Coronary artery (tissue), 2 donors: ENCODE measurements around the gene AGR3.

Experiments used
- DNase-seq: peaks from one replicate; pipeline ENCODE4 v3.0.0-alpha.2; 2017; ENCODE audit warnings: low spot score
- H3K27ac ChIP-seq, 2 donors: fragments of 200-600 bp; sonication (generic); one replicate each; pipeline ENCODE4 v1.5.1; 2016 to 2019
- H3K4me3 ChIP-seq: fragments of 200-600 bp; sonication (generic); 2 replicates; pipeline ENCODE4 v1.5.1; 2016; ENCODE audit warnings: mild to moderate bottlenecking, moderate library complexity
- CTCF ChIP-seq: fragments of 200-600 bp; sonication (generic); IDR thresholded peaks from one replicate; pipeline ENCODE4 v1.5.1; 2019; ENCODE audit warnings: antibody characterized with exemption

Gene AGR3

GRCh38 chr7:16914771-16915170 is 33.0 kb upstream of the AGR3 start:
- H3K27ac ChIP-seq = no peak overlapping the region
- H3K4me3 ChIP-seq = no peak overlapping the region
- DNase-seq = no peak
- TF ChIP-seq CTCF = no peak

DNA sequence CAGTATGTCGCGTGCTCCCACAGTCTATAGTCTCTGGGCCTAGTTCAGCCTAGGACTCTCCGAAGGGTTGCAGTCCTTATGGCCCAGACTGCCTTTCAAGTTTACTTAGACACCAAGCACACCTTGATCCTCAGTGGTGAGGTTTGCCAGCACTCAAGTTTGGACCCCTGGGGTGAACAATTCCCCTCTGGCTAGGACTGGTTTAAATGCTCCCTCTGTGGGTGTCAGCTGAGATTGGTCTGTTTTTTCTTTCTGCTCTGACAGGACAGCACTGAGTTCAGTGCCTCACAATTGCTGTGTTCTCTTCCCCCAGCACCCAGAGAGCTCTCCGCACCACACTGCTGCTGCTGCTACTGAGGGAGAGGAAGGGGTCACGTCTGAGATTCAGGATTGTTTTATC is 31.9 kb upstream of the AGR3 start:
- H3K4me3 ChIP-seq = no peak overlapping the region
- no peak for TF ChIP-seq CTCF
- H3K27ac ChIP-seq = no peak overlapping the region
- no peak for DNase-seq

DNA sequence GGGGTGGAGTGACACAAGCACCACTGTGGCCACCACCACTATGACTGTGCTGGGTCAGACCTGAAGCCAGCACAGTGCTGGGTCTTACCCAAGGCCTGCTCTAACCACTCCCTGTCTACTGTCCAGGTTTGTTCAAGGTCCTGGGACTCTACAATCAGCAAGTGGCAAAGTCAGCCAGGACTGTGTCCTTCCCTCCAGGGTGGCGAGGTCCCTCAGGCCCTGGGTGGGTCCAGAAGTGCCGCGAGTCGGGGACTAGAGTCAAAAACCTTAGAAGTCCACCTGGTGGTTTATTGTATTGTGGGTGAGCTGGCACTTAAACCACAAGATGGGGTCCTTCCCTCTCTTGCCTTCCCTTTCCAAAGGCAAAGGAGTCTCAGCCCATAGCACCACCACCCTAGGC is 30.8 kb upstream of the AGR3 start:
- no peak for DNase-seq
- H3K27ac ChIP-seq = no peak overlapping the region
- TF ChIP-seq CTCF = no peak
- no peak overlapping the region for H3K4me3 ChIP-seq

- no peak for DNase-seq
- no peak for TF ChIP-seq CTCF
- no peak overlapping the region for H3K4me3 ChIP-seq
- no peak overlapping the region for H3K27ac ChIP-seq
These were observed 26.8 kb upstream of the AGR3 start for GRCh38 chr7:16908561-16908960.

DNA sequence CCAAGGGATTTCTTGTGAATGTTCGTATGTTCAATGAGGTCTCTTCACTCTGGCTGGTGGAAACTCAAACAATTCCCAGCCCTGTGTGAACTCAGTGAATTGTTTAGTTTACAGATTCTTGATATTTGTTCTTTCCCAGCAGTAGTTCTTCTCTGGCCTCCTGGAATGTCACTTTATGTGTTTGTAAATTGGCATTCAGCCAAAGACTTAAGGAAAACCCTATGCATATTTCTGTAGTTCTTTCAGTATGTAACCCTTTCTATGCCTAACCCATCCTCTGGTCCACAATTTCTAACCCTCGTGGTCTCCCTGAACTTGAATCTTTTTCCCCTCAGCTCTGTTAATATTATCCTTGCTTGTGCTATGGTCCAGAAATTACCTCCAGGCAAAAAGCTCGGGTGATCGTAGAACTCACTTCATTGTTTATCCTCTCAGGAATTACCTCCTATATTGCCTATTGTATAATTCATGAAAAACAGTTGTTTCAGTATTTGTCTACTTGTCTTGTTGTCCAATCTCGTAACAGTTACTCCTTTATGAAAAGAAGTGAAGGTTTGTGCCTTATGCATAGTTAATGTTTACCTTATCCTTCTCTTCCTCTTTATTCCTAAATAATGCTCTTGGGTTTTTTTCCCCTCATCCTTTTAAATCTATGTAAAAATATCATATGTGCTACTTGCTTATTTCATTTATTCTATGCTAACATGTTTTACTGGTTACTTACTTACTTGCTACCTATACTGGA is 23.7 kb upstream of the AGR3 start:
- no peak for TF ChIP-seq CTCF
- no peak for DNase-seq
- Histone ChIP-seq H3K27ac (no peak overlapping the region), H3K4me3 (no peak overlapping the region)

- DNase-seq = no peak
- H3K27ac ChIP-seq = no peak overlapping the region
- TF ChIP-seq CTCF = no peak
- no peak overlapping the region for H3K4me3 ChIP-seq
These were observed 22.3 kb upstream of the AGR3 start for GRCh38 chr7:16904076-16904475.

DNA sequence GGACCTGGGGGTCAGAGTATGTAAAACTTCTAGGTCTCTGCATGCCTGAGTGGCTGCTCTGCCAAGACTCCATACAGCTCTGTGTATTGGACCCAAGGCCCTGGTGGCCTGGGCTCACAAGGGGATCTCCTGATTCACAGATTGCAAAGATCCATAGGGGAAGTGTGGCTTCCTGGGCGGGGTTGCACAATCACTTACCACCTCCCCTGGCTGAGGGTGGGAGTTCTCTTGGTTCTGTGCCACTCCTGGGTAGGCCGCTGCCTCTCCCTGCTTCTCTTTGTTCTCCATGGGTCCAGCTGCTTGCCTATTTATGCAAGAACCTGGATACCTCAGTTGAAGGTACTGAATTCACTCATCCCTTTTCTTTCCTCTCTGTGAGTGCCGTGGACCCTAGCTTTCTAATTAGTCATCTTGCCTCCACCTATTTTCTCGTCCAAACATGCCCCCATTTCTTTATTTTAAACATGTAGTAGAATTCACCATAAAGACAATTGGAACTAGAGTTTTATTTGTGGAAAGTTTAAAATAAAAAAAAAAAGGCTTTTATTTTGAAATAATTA is 18.5 kb upstream of the AGR3 start:
- no peak overlapping the region for H3K27ac ChIP-seq
- TF ChIP-seq CTCF = no peak
- DNase-seq = no peak
- no peak overlapping the region for H3K4me3 ChIP-seq
